GM12891 (cell line): ENCODE measurements around the gene MEX3B.

Source experiments
- PAX5 ChIP-seq: IDR thresholded peaks from 2 replicates; pipeline ENCODE4 v1.6.1; 2011; ENCODE audit warnings: low read length, moderate library complexity, mild to moderate bottlenecking; ENCODE audit not compliant: insufficient read depth, severe bottlenecking
- POLR2A ChIP-seq: IDR thresholded peaks from 2 replicates; pipeline ENCODE4 v1.6.1; 2011; ENCODE audit warnings: low read depth, low read length, control low read depth
- POLR2AphosphoS5 ChIP-seq: IDR thresholded peaks from 2 replicates; pipeline ENCODE4 v1.6.1; 2011; ENCODE audit warnings: low read depth, low read length, control low read depth
- TAF1 ChIP-seq: IDR thresholded peaks from 2 replicates; pipeline ENCODE4 v1.6.1; 2011; ENCODE audit warnings: low read depth, low read length, control low read depth

- TF ChIP-seq POLR2A, result no peak
- no peak for TF ChIP-seq POLR2AphosphoS5
- no peak for TF ChIP-seq TAF1
- TF ChIP-seq PAX5, result no peak
Observed at GRCh38 chr15:82091636-82092140, 45.9 kb upstream of the MEX3B start.
